SK-N-SH (cell line): Measurements from ENCODE around the gene TMEM140.

ENCODE experiments used
- GABPA ChIP-seq: IDR thresholded peaks from 2 replicates; pipeline ENCODE4 v1.4.0; 2012; ENCODE audit warnings: low read depth, mild to moderate bottlenecking
- SIN3A ChIP-seq: IDR thresholded peaks from 2 replicates; pipeline ENCODE4 v1.6.1; 2012; ENCODE audit warnings: low read depth, mild to moderate bottlenecking, low read length, moderate library complexity, borderline replicate concordance
- TCF12 ChIP-seq: IDR thresholded peaks from 2 replicates; pipeline ENCODE4 v1.4.0; 2012
- ZBTB33 ChIP-seq: IDR thresholded peaks from 2 replicates; pipeline ENCODE4 v1.4.0; 2012; ENCODE audit warnings: low read depth, borderline replicate concordance

- TF ChIP-seq TCF12 (no peak), ZBTB33 (no peak), GABPA (no peak), SIN3A (no peak)
These were observed 56.5 kb downstream of the TMEM140 start for GRCh38 chr7:135204341-135204749.
